ENCODE results near the gene HPGDS. TPM values are rescaled to one million over a fixed set of nuclear protein-coding genes. Genes with fewer than 3 reads are reported as not detected.

HPGDS gene
- total and polyA plus RNA-seq, 2 donors from 2014 or later = 1.9 to 7.4 TPM

GRCh38 chr4:94256144-94256783 is 86.4 kb downstream of the HPGDS start:
- TF ChIP-seq CTCF (IDR thresholded peaks at IDR 0.05; ENCODE audit: borderline replicate concordance, extremely low read depth, insufficient read depth) = no peak
- intact Hi-C loops (cut with DNase I) = no loop called here
- no peaks in the 10 kb centered on the region for H3K9me3 ChIP-seq (ENCODE audit: control insufficient read depth in 2 of 3, insufficient read depth in 1 of 3, low read length in 3 of 3)
- no peaks in the 10 kb centered on the region for H3K27me3 ChIP-seq (ENCODE audit: control insufficient read depth, insufficient read depth, low read length)
- no peaks in the 10 kb centered on the region for H3K4me1 ChIP-seq (ENCODE audit: control insufficient read depth in 2 of 3, insufficient read depth in 2 of 3, low read depth in 1 of 3, low read length in 3 of 3)
- H3K4me3 ChIP-seq (ENCODE audit: low read length in 3 of 3) = no peak overlapping the region
- FAIRE-seq (no peak), DNase-seq (no peak)
- H3K9ac ChIP-seq (ENCODE audit: low read length in 3 of 3) = no peak overlapping the region
- H3K36me3 ChIP-seq (ENCODE audit: control insufficient read depth in 2 of 3, insufficient read depth in 3 of 3, low read length in 3 of 3) = peaks cover 0 to under 1% (median 0%) of the 10 kb centered on the region in 3 donors
- H3K27ac ChIP-seq (ENCODE audit: low read depth in 2 of 2, low read length in 2 of 2) = no peak overlapping the region

- TF ChIP-seq CTCF (IDR thresholded peaks at IDR 0.05; ENCODE audit: borderline replicate concordance, extremely low read depth, insufficient read depth) = no peak
- Histone ChIP-seq H3K27me3 (ENCODE audit: control insufficient read depth, insufficient read depth, low read length) (no peaks in the 10 kb centered on the region), H3K9ac (ENCODE audit: low read length in 3 of 3) (no peak overlapping the region), H3K4me1 (ENCODE audit: control insufficient read depth in 2 of 3, insufficient read depth in 2 of 3, low read depth in 1 of 3, low read length in 3 of 3) (no peaks in the 10 kb centered on the region), H3K27ac (ENCODE audit: low read depth in 2 of 2, low read length in 2 of 2) (no peak overlapping the region), H3K36me3 (ENCODE audit: control insufficient read depth in 2 of 3, insufficient read depth in 3 of 3, low read length in 3 of 3) (peaks cover 3 to 5% (median 4%) of the 10 kb centered on the region in 3 donors), H3K4me3 (ENCODE audit: low read length in 3 of 3) (no peak overlapping the region), H3K9me3 (ENCODE audit: control insufficient read depth in 2 of 3, insufficient read depth in 1 of 3, low read length in 3 of 3) (no peaks in the 10 kb centered on the region)
- no peak for DNase-seq
- no peak for FAIRE-seq
- intact Hi-C loops (cut with DNase I) = no loop called here
Observed at GRCh38 chr4:94253036-94253435, 89.6 kb downstream of the HPGDS start.

- H3K4me3 ChIP-seq (ENCODE audit: low read length in 3 of 3) = no peak overlapping the region
- DNase-seq = no peak
- no peaks in the 10 kb centered on the region for H3K4me1 ChIP-seq (ENCODE audit: control insufficient read depth in 2 of 3, insufficient read depth in 2 of 3, low read depth in 1 of 3, low read length in 3 of 3)
- TF ChIP-seq CTCF (IDR thresholded peaks at IDR 0.05; ENCODE audit: borderline replicate concordance, extremely low read depth, insufficient read depth) = no peak
- H3K36me3 ChIP-seq (ENCODE audit: control insufficient read depth in 2 of 3, insufficient read depth in 3 of 3, low read length in 3 of 3) = peaks cover 3 to 8% (median 4%) of the 10 kb centered on the region in 3 donors
- no peak overlapping the region for H3K9ac ChIP-seq (ENCODE audit: low read length in 3 of 3)
- H3K9me3 ChIP-seq (ENCODE audit: control insufficient read depth in 2 of 3, insufficient read depth in 1 of 3, low read length in 3 of 3) = no peaks in the 10 kb centered on the region
- no peaks in the 10 kb centered on the region for H3K27me3 ChIP-seq (ENCODE audit: control insufficient read depth, insufficient read depth, low read length)
- H3K27ac ChIP-seq (ENCODE audit: low read depth in 2 of 2, low read length in 2 of 2) = no peak overlapping the region
- no peak for FAIRE-seq
- intact Hi-C loops (cut with DNase I) = no loop called here
Observed at GRCh38 chr4:94251094-94251493, 91.5 kb downstream of the HPGDS start.

Other genes starting within 250 kb of the HPGDS start
- gene SMARCAD1, start 135.0 kb downstream of the HPGDS start, total RNA-seq = 28.9 TPM
- 7.4 TPM for gene SMARCAD1, start 135.0 kb downstream of the HPGDS start, polyA plus RNA-seq (ENCODE audit: insufficient read depth, low read depth, low replicate concordance)
- 167 TPM for gene PDLIM5, start 109.1 kb upstream of the HPGDS start, total RNA-seq
- gene PDLIM5, start 109.1 kb upstream of the HPGDS start, polyA plus RNA-seq (ENCODE audit: insufficient read depth, low read depth, low replicate concordance) = 24.3 TPM